ENCODE measurements around the gene PIP4K2A. TPM values are rescaled to one million over a fixed set of nuclear protein-coding genes. Genes with fewer than 3 reads are reported as not detected.

PIP4K2A gene
- total and polyA plus RNA-seq, 2 experiments from 2014 or later: 39.9 to 40.1 TPM

- TF ChIP-seq STAT1 (IDR thresholded peaks at IDR 0.05; ENCODE audit: unreplicated experiment) (no peak), JUNB (IDR thresholded peaks at IDR 0.05; ENCODE audit: unreplicated experiment) (no peak), NANOG (IDR thresholded peaks at IDR 0.05; ENCODE audit: borderline replicate concordance) (no peak), REST (IDR thresholded peaks at IDR 0.05; ENCODE audit: unreplicated experiment) (no peak), CTCF (conservative IDR thresholded peaks at IDR 0.05; ENCODE audit: low read depth in 2 of 2) (no peak)
Observed at GRCh38 chr10:22604344-22605126, 109.8 kb downstream of the PIP4K2A start (continued).

GRCh38 chr10:22603581-22603980, 110.8 kb downstream of the PIP4K2A start:
- H3K4me1 ChIP-seq (ENCODE audit: insufficient read depth): peaks cover 9% of the 10 kb centered on the region; the same call in 1 of the 2 replicates
- no peaks in the 10 kb centered on the region for H3K9me2 ChIP-seq (ENCODE audit: insufficient read depth)
- ATAC-seq: no peak
- H3K4me1 Mint-ChIP-seq: peaks cover 27% of the 10 kb centered on the region
- H3K36me3 ChIP-seq (ENCODE audit: insufficient read depth): no peaks in the 10 kb centered on the region
- no peaks in the 10 kb centered on the region; the same call in none of the 2 replicates for H4K20me1 ChIP-seq (replicated peaks; ENCODE audit: insufficient read depth)
- no peak overlapping the region; the same call in 1 of the 2 replicates for H3K27ac ChIP-seq (ENCODE audit: low read depth)
- H3K4me3 Mint-ChIP-seq: no peak overlapping the region
- no peak overlapping the region for H3K4me2 ChIP-seq
- no peaks in the 10 kb centered on the region for H3F3A ChIP-seq (replicated peaks; ENCODE audit: low read depth)
- no peaks in the 10 kb centered on the region for H3K9me3 Mint-ChIP-seq
- H3K36me3 Mint-ChIP-seq (ENCODE audit: low read depth): peaks cover 12% of the 10 kb centered on the region
- DNase-seq (ENCODE audit: low spot score): no peak
- 0 out of 2 replicates have a peak overlapping the region, but pooled peaks have one; percentile 36 for H3K27ac Mint-ChIP-seq
- peaks cover 16% of the 10 kb centered on the region; the same call in 1 of the 2 replicates for H3K79me2 ChIP-seq (replicated peaks; ENCODE audit: insufficient read depth)
- no peaks in the 10 kb centered on the region for H3K27me3 ChIP-seq (ENCODE audit: insufficient read depth)
- H3K27me3 Mint-ChIP-seq (ENCODE audit: insufficient read depth, low read depth, poor library complexity): no peaks in the 10 kb centered on the region
- H2AFZ ChIP-seq: no peak overlapping the region
- H3K4me3 ChIP-seq: no peak overlapping the region
- no peak for TF ChIP-seq ZNF462 (CRISPR knock-in tag; IDR thresholded peaks at IDR 0.05)
- no peak for TF ChIP-seq JUNB (IDR thresholded peaks at IDR 0.05; ENCODE audit: unreplicated experiment)
- TF ChIP-seq NANOG (IDR thresholded peaks at IDR 0.05; ENCODE audit: borderline replicate concordance): no peak
- TF ChIP-seq ZNF114 (CRISPR knock-in tag; IDR thresholded peaks at IDR 0.05): no peak
- no peak for TF ChIP-seq REST (IDR thresholded peaks at IDR 0.05; ENCODE audit: unreplicated experiment)
